EH (cell line): ENCODE results near the gene ROCK2.

Source experiments
- DNase-seq: peaks from one replicate; pipeline ENCODE4 v3.0.0-alpha.2; 2015; ENCODE audit warnings: low read depth

The ROCK2 gene

GRCh38 chr2:11310212-11310611 is 34.2 kb downstream of the ROCK2 start:
- DNase-seq = no peak

- no peak for DNase-seq
Observed at GRCh38 chr2:11309706-11310105, 34.7 kb downstream of the ROCK2 start.

- no peak for DNase-seq
Observed at GRCh38 chr2:11307764-11308415, 36.5 kb downstream of the ROCK2 start.

GRCh38 chr2:11305958-11306357 is 38.5 kb downstream of the ROCK2 start:
- peak; percentile 91 for DNase-seq

GRCh38 chr2:11305338-11305737 is 39.1 kb downstream of the ROCK2 start:
- DNase-seq = no peak

GRCh38 chr2:11304476-11304875 is 40.0 kb downstream of the ROCK2 start:
- DNase-seq = no peak

- DNase-seq = peak; percentile 33
Observed at GRCh38 chr2:11303290-11304013, 41.0 kb downstream of the ROCK2 start.

- DNase-seq = no peak
Observed at GRCh38 chr2:11299439-11299838, 45.0 kb downstream of the ROCK2 start.

- peak; percentile 18 for DNase-seq
Observed at GRCh38 chr2:11298592-11298991, 45.8 kb downstream of the ROCK2 start.

- no peak for DNase-seq
Observed at GRCh38 chr2:11296401-11296800, 48.0 kb downstream of the ROCK2 start.

GRCh38 chr2:11292464-11293255 is 51.8 kb downstream of the ROCK2 start:
- DNase-seq = peak; percentile 72

- no peak for DNase-seq
Observed at GRCh38 chr2:11290713-11291112, 53.7 kb downstream of the ROCK2 start.

GRCh38 chr2:11290211-11290610 is 54.2 kb downstream of the ROCK2 start:
- no peak for DNase-seq

GRCh38 chr2:11288431-11288830 is 56.0 kb downstream of the ROCK2 start:
- no peak for DNase-seq

- peak; percentile 50 for DNase-seq
Observed at GRCh38 chr2:11286749-11287148, 57.7 kb downstream of the ROCK2 start.

- DNase-seq = no peak
Observed at GRCh38 chr2:11286323-11286722, 58.1 kb downstream of the ROCK2 start.

- DNase-seq = no peak
Observed at GRCh38 chr2:11285499-11285898, 58.9 kb downstream of the ROCK2 start.

- DNase-seq = no peak
Observed at GRCh38 chr2:11281186-11281585, 63.2 kb downstream of the ROCK2 start.

GRCh38 chr2:11280713-11281112 is 63.7 kb downstream of the ROCK2 start:
- no peak for DNase-seq

- DNase-seq = no peak
Observed at GRCh38 chr2:11279398-11279797, 65.0 kb downstream of the ROCK2 start.

GRCh38 chr2:11278219-11278618 is 66.2 kb downstream of the ROCK2 start:
- no peak for DNase-seq

- no peak for DNase-seq
Observed at GRCh38 chr2:11275910-11276309, 68.5 kb downstream of the ROCK2 start.

GRCh38 chr2:11270891-11271290 is 73.5 kb downstream of the ROCK2 start:
- DNase-seq = peak; percentile 30
